ENCODE results near the gene NPDC1. TPM values are rescaled to one million over a fixed set of nuclear protein-coding genes. Genes with fewer than 3 reads are reported as not detected.

The NPDC1 gene
- total RNA-seq, 1 experiment from 2014 or later, result 25.4 TPM

DNA sequence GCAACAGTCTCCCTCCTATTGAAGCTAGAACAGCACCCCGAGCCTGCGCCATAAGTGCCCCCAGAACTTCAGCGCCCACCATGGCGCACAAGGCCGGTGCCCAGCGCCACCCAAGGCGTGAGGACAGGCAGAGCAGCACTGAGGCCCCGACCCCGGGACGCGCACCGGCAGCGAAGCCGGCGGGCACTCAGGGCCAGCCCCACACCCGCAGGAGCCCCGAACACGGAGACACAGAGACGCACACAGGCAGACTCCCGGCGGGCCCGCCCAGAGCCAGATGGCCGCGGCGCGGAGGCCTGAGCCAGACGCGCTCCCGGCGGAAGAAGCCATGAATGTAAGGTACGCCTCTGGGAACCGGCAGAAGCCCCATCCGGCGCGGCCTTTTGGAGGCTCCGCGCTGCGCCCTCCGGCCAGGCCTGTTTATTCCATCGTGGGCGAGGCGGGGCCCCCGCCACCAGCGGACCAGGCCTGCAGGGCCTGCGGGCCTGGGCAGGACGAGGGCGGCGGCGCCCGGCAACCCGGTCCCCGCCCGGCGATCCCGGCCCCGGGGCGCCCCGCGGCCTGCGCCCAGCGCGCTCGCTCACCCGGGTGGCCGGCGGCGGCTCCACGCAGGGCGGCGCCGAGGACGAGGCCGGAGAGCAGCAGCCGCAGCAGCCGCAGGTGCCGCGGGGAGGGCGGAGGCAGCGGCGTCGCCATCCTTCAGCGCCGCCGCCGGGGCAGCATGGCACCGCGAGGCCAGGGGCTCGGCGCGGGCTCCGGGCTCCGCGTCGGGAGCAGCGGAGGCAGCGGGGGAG, 486 bp downstream of the NPDC1 start:
- peak overlapping the region; percentile 49 for H3K9ac ChIP-seq (ENCODE audit: low read length)
- no peaks in the 10 kb centered on the region for H3K27me3 ChIP-seq (ENCODE audit: low read length)
- H3K27ac ChIP-seq (ENCODE audit: low read length), result no peak overlapping the region
- H3K9me3 ChIP-seq (ENCODE audit: low read length), result no peaks in the 10 kb centered on the region
- BruUV-seq (replicated peaks), result no TSS peak
- peak overlapping the region; percentile 84 for H3K4me3 ChIP-seq (ENCODE audit: low read length)
- DNase-seq, result peak; percentile 25
- H3K36me3 ChIP-seq (ENCODE audit: low read depth, low read length), result no peaks in the 10 kb centered on the region
- H3K4me1 ChIP-seq (ENCODE audit: insufficient read depth, low read length), result peaks cover 9% of the 10 kb centered on the region; the same call in 1 of the 2 replicates
- ATAC-seq, result peak; percentile 25
- H3F3A ChIP-seq (ENCODE audit: low read length, unreplicated experiment), result no peaks in the 10 kb centered on the region
- peak overlapping the region; percentile 98 for H3K4me2 ChIP-seq (ENCODE audit: low read length)
- H3K9me2 ChIP-seq (replicated peaks; ENCODE audit: low read length), result no peaks in the 10 kb centered on the region
- intact Hi-C loops (cut with micrococcal nuclease), result no loop called here
- H4K20me1 ChIP-seq (ENCODE audit: low read length), result peaks cover 7% of the 10 kb centered on the region; the same call in 1 of the 2 replicates
- ChIA-PET CTCF (interaction anchor here (1.3 kb wide), 1 partner anchor 16 kb away, joined by 4 read pairs; no protein-coding TSS in a partner anchor), POLR2A (ENCODE audit: unreplicated experiment) (no interaction called here)
- H2AFZ ChIP-seq (ENCODE audit: low read length), result peak overlapping the region; percentile 96
- peaks cover 24% of the 10 kb centered on the region for H3K79me2 ChIP-seq (ENCODE audit: low read length)
- no peak for TF ChIP-seq EZH2 (IDR thresholded peaks at IDR 0.05; ENCODE audit: low read length, unreplicated experiment)
- TF ChIP-seq EZH2phosphoT487 (IDR thresholded peaks at IDR 0.05; ENCODE audit: borderline replicate concordance, low read length), result no peak
- TF ChIP-seq, protein P1, sequence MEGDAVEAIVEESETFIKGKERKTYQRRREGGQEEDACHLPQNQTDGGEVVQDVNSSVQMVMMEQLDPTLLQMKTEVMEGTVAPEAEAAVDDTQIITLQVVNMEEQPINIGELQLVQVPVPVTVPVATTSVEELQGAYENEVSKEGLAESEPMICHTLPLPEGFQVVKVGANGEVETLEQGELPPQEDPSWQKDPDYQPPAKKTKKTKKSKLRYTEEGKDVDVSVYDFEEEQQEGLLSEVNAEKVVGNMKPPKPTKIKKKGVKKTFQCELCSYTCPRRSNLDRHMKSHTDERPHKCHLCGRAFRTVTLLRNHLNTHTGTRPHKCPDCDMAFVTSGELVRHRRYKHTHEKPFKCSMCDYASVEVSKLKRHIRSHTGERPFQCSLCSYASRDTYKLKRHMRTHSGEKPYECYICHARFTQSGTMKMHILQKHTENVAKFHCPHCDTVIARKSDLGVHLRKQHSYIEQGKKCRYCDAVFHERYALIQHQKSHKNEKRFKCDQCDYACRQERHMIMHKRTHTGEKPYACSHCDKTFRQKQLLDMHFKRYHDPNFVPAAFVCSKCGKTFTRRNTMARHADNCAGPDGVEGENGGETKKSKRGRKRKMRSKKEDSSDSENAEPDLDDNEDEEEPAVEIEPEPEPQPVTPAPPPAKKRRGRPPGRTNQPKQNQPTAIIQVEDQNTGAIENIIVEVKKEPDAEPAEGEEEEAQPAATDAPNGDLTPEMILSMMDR (conservative IDR thresholded peaks at IDR 0.05; ENCODE audit: low read depth, low read length), result no peak

DNA sequence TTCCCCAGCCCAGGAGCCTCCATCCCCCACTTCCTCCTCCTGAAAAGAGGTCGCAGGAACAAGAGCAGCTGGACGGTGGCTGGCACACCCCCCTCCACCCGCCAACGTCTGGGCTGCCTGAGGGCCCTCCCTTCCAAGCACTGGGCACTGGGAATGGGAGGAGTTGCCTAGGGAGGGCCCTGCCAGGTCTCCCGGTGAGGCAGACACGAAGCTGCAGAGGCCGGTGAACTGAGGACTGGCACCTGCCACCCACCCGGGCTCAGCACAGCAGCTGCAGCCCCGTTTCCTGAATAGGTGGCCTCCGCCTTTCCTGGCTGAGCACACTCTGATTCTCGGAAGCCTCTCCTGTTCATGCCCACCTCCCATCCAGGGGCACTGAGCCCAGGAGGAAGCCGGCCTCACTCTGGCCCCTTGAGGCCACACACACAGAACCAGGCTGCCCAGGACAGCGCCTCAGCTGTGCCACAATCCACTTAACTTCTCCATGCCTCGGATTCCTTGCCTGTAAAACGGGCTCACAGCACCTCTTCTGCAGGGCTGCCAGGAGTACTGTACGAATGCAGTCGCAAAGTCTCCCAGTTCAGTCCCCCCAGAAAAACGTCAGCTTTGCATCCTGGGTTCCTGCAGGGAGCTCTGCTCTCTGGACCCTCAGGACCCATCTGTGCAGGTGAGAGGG, 1.3 kb downstream of the NPDC1 start:
- H2AFZ ChIP-seq (ENCODE audit: low read length), result no peak overlapping the region
- peak overlapping the region; percentile 95 for H3K4me2 ChIP-seq (ENCODE audit: low read length)
- H3K9ac ChIP-seq (ENCODE audit: low read length), result peak overlapping the region; percentile 44; the same call in 1 of the 2 replicates
- H3K79me2 ChIP-seq (ENCODE audit: low read length), result peaks cover 24% of the 10 kb centered on the region
- no TSS peak for BruUV-seq (replicated peaks)
- ChIA-PET POLR2A (ENCODE audit: unreplicated experiment) (no interaction called here), CTCF (interaction anchor here (1.3 kb wide), 1 partner anchor 15 kb away, joined by 4 read pairs; no protein-coding TSS in a partner anchor)
- H3K36me3 ChIP-seq (ENCODE audit: low read depth, low read length), result no peaks in the 10 kb centered on the region
- peaks cover 7% of the 10 kb centered on the region; the same call in 1 of the 2 replicates for H4K20me1 ChIP-seq (ENCODE audit: low read length)
- no peaks in the 10 kb centered on the region for H3K9me2 ChIP-seq (replicated peaks; ENCODE audit: low read length)
- TF ChIP-seq, protein P1 (conservative IDR thresholded peaks at IDR 0.05; ENCODE audit: low read depth, low read length), result no peak
- TF ChIP-seq EZH2 (IDR thresholded peaks at IDR 0.05; ENCODE audit: low read length, unreplicated experiment) (no peak), EZH2phosphoT487 (IDR thresholded peaks at IDR 0.05; ENCODE audit: borderline replicate concordance, low read length) (no peak)
- H3K4me3 ChIP-seq (ENCODE audit: low read length), result peak overlapping the region; percentile 76
- no peaks in the 10 kb centered on the region for H3K27me3 ChIP-seq (ENCODE audit: low read length)
- H3F3A ChIP-seq (ENCODE audit: low read length, unreplicated experiment), result no peaks in the 10 kb centered on the region
- H3K9me3 ChIP-seq (ENCODE audit: low read length), result no peaks in the 10 kb centered on the region
- H3K4me1 ChIP-seq (ENCODE audit: insufficient read depth, low read length), result peaks cover 9% of the 10 kb centered on the region; the same call in 1 of the 2 replicates
- intact Hi-C loops (cut with micrococcal nuclease), result no loop called here
- ATAC-seq, result peak; percentile 53
- DNase-seq, result peak; percentile 45
- H3K27ac ChIP-seq (ENCODE audit: low read length), result no peak overlapping the region
